HAP-1 (cell line): Measurements from ENCODE around the gene LYPD5.
"Not testable (repeated sequence)": the region's sequence is repeated elsewhere in the genome, so short reads cannot be mapped to it uniquely, and the experiment has no call there.

Source experiments
- DNase-seq, 2 experiments: peaks; one replicate each; pipeline ENCODE4 v3.0.0-alpha.2; 2016 to 2020; ENCODE audit warnings: low spot score in 2 of 2
- H3K27me3 ChIP-seq: fragments of 250-450 bp; sonication (Bioruptor Pico); 2 replicates; pipeline ENCODE4 v1.5.1; 2020; ENCODE audit warnings: low read depth, mild to moderate bottlenecking, moderate library complexity
- H3K36me3 ChIP-seq: fragments of 250-450 bp; sonication (Bioruptor Pico); replicated peaks from 2 replicates; pipeline ENCODE4 v1.5.1; 2020; ENCODE audit warnings: mild to moderate bottlenecking
- H3K4me1 ChIP-seq: fragments of 250-450 bp; sonication (Bioruptor Pico); 2 replicates; pipeline ENCODE4 v1.5.1; 2020; ENCODE audit warnings: mild to moderate bottlenecking
- H3K4me3 ChIP-seq: fragments of 250-450 bp; sonication (Bioruptor Pico); 2 replicates; pipeline ENCODE4 v1.5.1; 2020; ENCODE audit warnings: mild to moderate bottlenecking, moderate library complexity
- H3K9me3 ChIP-seq: fragments of 250-450 bp; sonication (Bioruptor Pico); 2 replicates; pipeline ENCODE4 v1.5.1; 2020; ENCODE audit warnings: mild to moderate bottlenecking, moderate library complexity
- in situ Hi-C: fragments of 300-500 bp; cut with MboI; formaldehyde crosslinking; loops from 3 replicates; pipeline ENCODE4 v1.14.3; 2020; ENCODE audit warnings: low sequenced_read_pairs, inconsistent platforms, mixed read lengths

LYPD5 gene

GRCh38 chr19:43765109-43765876 is 37.0 kb downstream of the LYPD5 start:
- Histone ChIP-seq H3K36me3 (no peaks in the 10 kb centered on the region), H3K9me3 (no peaks in the 10 kb centered on the region), H3K4me1 (no peaks in the 10 kb centered on the region), H3K4me3 (no peak overlapping the region), H3K27me3 (no peaks in the 10 kb centered on the region)
- in situ Hi-C loops: no loop called here
- no peak for DNase-seq

- H3K36me3 ChIP-seq, H3K27me3 ChIP-seq, H3K4me1 ChIP-seq, H3K4me3 ChIP-seq, in situ Hi-C loops, DNase-seq, H3K9me3 ChIP-seq: not testable (repeated sequence)
These were observed 37.6 kb downstream of the LYPD5 start for GRCh38 chr19:43764684-43765083.

GRCh38 chr19:43763473-43763939 is 38.7 kb downstream of the LYPD5 start:
- Histone ChIP-seq H3K4me3 (no peak overlapping the region), H3K36me3 (no peaks in the 10 kb centered on the region), H3K27me3 (no peaks in the 10 kb centered on the region), H3K4me1 (no peaks in the 10 kb centered on the region; the same call in 1 of the 2 replicates), H3K9me3 (no peaks in the 10 kb centered on the region)
- in situ Hi-C loops: no loop called here
- DNase-seq: no peak

- Histone ChIP-seq H3K27me3 (no peaks in the 10 kb centered on the region), H3K4me1 (no peaks in the 10 kb centered on the region; the same call in 1 of the 2 replicates), H3K4me3 (no peak overlapping the region), H3K9me3 (no peaks in the 10 kb centered on the region), H3K36me3 (no peaks in the 10 kb centered on the region)
- in situ Hi-C loops: no loop called here
- DNase-seq: no peak
These were observed 39.4 kb downstream of the LYPD5 start for GRCh38 chr19:43762814-43763213.

- in situ Hi-C loops: no loop called here
- H3K27me3 ChIP-seq: no peaks in the 10 kb centered on the region
- no peaks in the 10 kb centered on the region for H3K9me3 ChIP-seq
- peaks cover 2% of the 10 kb centered on the region for H3K4me1 ChIP-seq
- no peak for DNase-seq
- H3K4me3 ChIP-seq: no peak overlapping the region
- H3K36me3 ChIP-seq: peaks cover 7% of the 10 kb centered on the region
These were observed 41.3 kb downstream of the LYPD5 start for GRCh38 chr19:43760941-43761340.

GRCh38 chr19:43759515-43759914 is 42.7 kb downstream of the LYPD5 start:
- Histone ChIP-seq H3K4me1 (peaks cover 8% of the 10 kb centered on the region), H3K9me3 (no peaks in the 10 kb centered on the region), H3K4me3 (no peak overlapping the region), H3K27me3 (no peaks in the 10 kb centered on the region), H3K36me3 (peaks cover 8% of the 10 kb centered on the region)
- DNase-seq: peak in 1 of 2 experiments; percentile 54
- in situ Hi-C loops: no loop called here

- H3K9me3 ChIP-seq: no peaks in the 10 kb centered on the region
- in situ Hi-C loops: no loop called here
- peak overlapping the region; percentile 94 for H3K4me3 ChIP-seq
- no peaks in the 10 kb centered on the region for H3K27me3 ChIP-seq
- peaks cover 8% of the 10 kb centered on the region for H3K4me1 ChIP-seq
- peak; percentile 60 to 89 for DNase-seq
- peaks cover 25% of the 10 kb centered on the region for H3K36me3 ChIP-seq
These were observed 46.9 kb downstream of the LYPD5 start for GRCh38 chr19:43755256-43755801.

GRCh38 chr19:43754503-43755255 is 47.6 kb downstream of the LYPD5 start, which contains the start of gene SMG9:
Gene SMG9, minus strand, starts transcription at chr19:43754962. Its CDS starts 4,221 bp downstream, at chr19:43750741.
- H3K27me3 ChIP-seq: no peaks in the 10 kb centered on the region
- in situ Hi-C loops: no loop called here
- peak; percentile 91 to 98 for DNase-seq
- no peaks in the 10 kb centered on the region for H3K9me3 ChIP-seq
- H3K4me1 ChIP-seq: peaks cover 8% of the 10 kb centered on the region
- peak within 1 kb of the TSS; percentile 94 for H3K4me3 ChIP-seq
- peaks cover 31% of the 10 kb centered on the region for H3K36me3 ChIP-seq

GRCh38 chr19:43754253-43754502 is 48.1 kb downstream of the LYPD5 start:
- Histone ChIP-seq H3K9me3 (no peaks in the 10 kb centered on the region), H3K36me3 (peaks cover 31% of the 10 kb centered on the region), H3K27me3 (no peaks in the 10 kb centered on the region), H3K4me3 (peak overlapping the region; percentile 94), H3K4me1 (peaks cover 8% of the 10 kb centered on the region)
- in situ Hi-C loops: no loop called here
- DNase-seq: no peak

GRCh38 chr19:43752287-43752875 is 49.9 kb downstream of the LYPD5 start:
- Histone ChIP-seq H3K4me1 (peaks cover 8% of the 10 kb centered on the region), H3K36me3 (peaks cover 35% of the 10 kb centered on the region), H3K4me3 (no peak overlapping the region), H3K9me3 (no peaks in the 10 kb centered on the region), H3K27me3 (no peaks in the 10 kb centered on the region)
- DNase-seq: no peak
- in situ Hi-C loops: no loop called here

GRCh38 chr19:43751466-43752220 is 50.6 kb downstream of the LYPD5 start:
- Histone ChIP-seq H3K9me3 (no peaks in the 10 kb centered on the region), H3K36me3 (peaks cover 37% of the 10 kb centered on the region), H3K4me1 (peaks cover 8% of the 10 kb centered on the region), H3K27me3 (no peaks in the 10 kb centered on the region), H3K4me3 (no peak overlapping the region)
- DNase-seq: no peak
- in situ Hi-C loops: no loop called here

- Histone ChIP-seq H3K4me3 (no peak overlapping the region), H3K36me3 (peaks cover 38% of the 10 kb centered on the region), H3K4me1 (no peaks in the 10 kb centered on the region), H3K9me3 (no peaks in the 10 kb centered on the region), H3K27me3 (no peaks in the 10 kb centered on the region)
- no peak for DNase-seq
- in situ Hi-C loops: no loop called here
These were observed 52.3 kb downstream of the LYPD5 start for GRCh38 chr19:43749898-43750297.

GRCh38 chr19:43749152-43749551 is 53.1 kb downstream of the LYPD5 start:
- Histone ChIP-seq H3K4me3 (no peak overlapping the region), H3K9me3 (no peaks in the 10 kb centered on the region), H3K36me3 (peaks cover 45% of the 10 kb centered on the region), H3K4me1 (no peaks in the 10 kb centered on the region), H3K27me3 (no peaks in the 10 kb centered on the region)
- in situ Hi-C loops: no loop called here
- DNase-seq: no peak
